SK-N-SH treated with all-trans-retinoic acid at 6 μM for 48 hours (cell line): Measurements from ENCODE around the gene TNNI3.
A peak's percentile ranks its signal among the peaks of the same experiment; 100 is the strongest.

Experiments used
- ATAC-seq: fragments of 200-7000 bp; cut with Tn5 transposase; 3 replicates; pipeline ENCODE4 v1.9.1; 2020; ENCODE audit warnings: mild to moderate bottlenecking, moderate library complexity
- ARNTL ChIP-seq: fragments of 450-650 bp; formaldehyde crosslinking; IDR thresholded peaks from 2 replicates; pipeline ENCODE4 v1.5.0; 2020; ENCODE audit warnings: low read depth, mild to moderate bottlenecking, moderate library complexity, borderline replicate concordance
- CREB5 ChIP-seq: fragments of 250-450 bp; sonication (Bioruptor Pico); IDR thresholded peaks from 2 replicates; pipeline ENCODE4 v1.5.1; 2020; ENCODE audit warnings: low read depth, mild to moderate bottlenecking, moderate library complexity
- CSDC2 ChIP-seq: fragments of 250-450 bp; sonication (Bioruptor Pico); IDR thresholded peaks from 2 replicates; pipeline ENCODE4 v1.5.0; 2020; ENCODE audit warnings: mild to moderate bottlenecking, moderate library complexity
- CSRNP3 ChIP-seq: fragments of 250-450 bp; sonication (Bioruptor Pico); IDR thresholded peaks from 2 replicates; pipeline ENCODE4 v1.5.1; 2021; ENCODE audit warnings: mild to moderate bottlenecking, moderate library complexity
- ESRRG ChIP-seq: fragments of 250-450 bp; sonication (Bioruptor Pico); IDR thresholded peaks from 2 replicates; pipeline ENCODE4 v1.6.1; 2021; ENCODE audit warnings: mild to moderate bottlenecking
- PATZ1 ChIP-seq: fragments of 250-450 bp; sonication (Bioruptor Pico); IDR thresholded peaks from 2 replicates; pipeline ENCODE4 v1.8.0; 2020; ENCODE audit warnings: mild to moderate bottlenecking, moderate library complexity, borderline replicate concordance
- POU6F1 ChIP-seq: fragments of 250-450 bp; sonication (Bioruptor Pico); IDR thresholded peaks from 2 replicates; pipeline ENCODE4 v1.8.0; 2021; ENCODE audit warnings: low read depth, mild to moderate bottlenecking, moderate library complexity, borderline replicate concordance
- SNAI2 ChIP-seq: fragments of 250-450 bp; sonication (Bioruptor Pico); IDR thresholded peaks from 2 replicates; pipeline ENCODE4 v1.5.0; 2020; ENCODE audit warnings: mild to moderate bottlenecking, moderate library complexity
- TCF4 ChIP-seq: fragments of 250-450 bp; sonication (Bioruptor Pico); IDR thresholded peaks from 2 replicates; pipeline ENCODE4 v1.8.0; 2021; ENCODE audit warnings: mild to moderate bottlenecking, moderate library complexity, borderline replicate concordance
- TSHZ2 ChIP-seq: fragments of 250-450 bp; sonication (Bioruptor Pico); IDR thresholded peaks from 2 replicates; pipeline ENCODE4 v1.5.0; 2020; ENCODE audit warnings: mild to moderate bottlenecking, moderate library complexity
- ZC3H10 ChIP-seq: fragments of 250-450 bp; sonication (Bioruptor Pico); IDR thresholded peaks from 2 replicates; pipeline ENCODE4 v1.5.1; 2021; ENCODE audit warnings: mild to moderate bottlenecking, moderate library complexity
- ZFP3 ChIP-seq: fragments of 250-450 bp; sonication (Bioruptor Pico); IDR thresholded peaks from 2 replicates; pipeline ENCODE4 v1.5.0; 2020; ENCODE audit warnings: mild to moderate bottlenecking, moderate library complexity
- ZFP30 ChIP-seq: fragments of 450-650 bp; formaldehyde crosslinking; IDR thresholded peaks from 2 replicates; pipeline ENCODE4 v1.5.0; 2022; ENCODE audit warnings: mild to moderate bottlenecking, moderate library complexity
- ZNF565 ChIP-seq: fragments of 450-650 bp; formaldehyde crosslinking; conservative IDR thresholded peaks from 2 replicates; pipeline ENCODE4 v1.5.0; 2020; ENCODE audit warnings: low read depth, mild to moderate bottlenecking, moderate library complexity
- ZNF8 ChIP-seq: fragments of 450-650 bp; formaldehyde crosslinking; IDR thresholded peaks from 2 replicates; pipeline ENCODE4 v1.5.0; 2020; ENCODE audit warnings: mild to moderate bottlenecking, moderate library complexity

TNNI3 gene

GRCh38 chr19:55116859-55117662 is 40.5 kb downstream of the TNNI3 start, which contains the start of gene PPP1R12C (continued):
- TF ChIP-seq TSHZ2 (CRISPR knock-in tag) (no peak), CREB5 (CRISPR knock-in tag) (no peak), ZC3H10 (no peak), CSRNP3 (CRISPR knock-in tag) (no peak), TCF4 (CRISPR knock-in tag) (no peak), CSDC2 (no peak), ZNF8 (CRISPR knock-in tag) (no peak), ZFP30 (no peak)

GRCh38 chr19:55116232-55116858 is 41.2 kb downstream of the TNNI3 start:
- TF ChIP-seq CREB5 (CRISPR knock-in tag) (no peak), PATZ1 (CRISPR knock-in tag) (no peak), CSDC2 (no peak), SNAI2 (CRISPR knock-in tag) (no peak), POU6F1 (no peak), TCF4 (CRISPR knock-in tag) (no peak), ARNTL (CRISPR knock-in tag) (no peak), ZNF565 (CRISPR knock-in tag) (no peak), ZFP3 (CRISPR knock-in tag) (no peak)
- peak; percentile 77 for ATAC-seq

- TF ChIP-seq TCF4 (CRISPR knock-in tag): no peak
- no peak for TF ChIP-seq ZNF8 (CRISPR knock-in tag)
- no peak for TF ChIP-seq CREB5 (CRISPR knock-in tag)
- TF ChIP-seq CSRNP3 (CRISPR knock-in tag): no peak
- TF ChIP-seq ESRRG (CRISPR knock-in tag): no peak
- TF ChIP-seq TSHZ2 (CRISPR knock-in tag): no peak
- no peak for TF ChIP-seq ZFP3 (CRISPR knock-in tag)
- TF ChIP-seq, all 23 proteins: peak for 0
- no peak for ATAC-seq
Measured at GRCh38 chr19:55115446-55116065, 42.0 kb downstream of the TNNI3 start.
